HepG2 (cell line): ENCODE results near the gene ZNF74. TPM values are rescaled to one million over a fixed set of nuclear protein-coding genes. Genes with fewer than 3 reads are reported as not detected.

Experiments
- ELF4 ChIP-seq: sonication (generic); formaldehyde crosslinking; IDR thresholded peaks from 2 replicates; pipeline ENCODE4 v1.5.0; 2020; ENCODE audit warnings: missing genetic modification reagents, mild to moderate bottlenecking, moderate library complexity, borderline replicate concordance
- GTF2F1 ChIP-seq: fragments of 150-350 bp; IDR thresholded peaks from 2 replicates; pipeline ENCODE4 v1.6.1; 2014; ENCODE audit warnings: low read length
- IKZF4 ChIP-seq: sonication (generic); formaldehyde crosslinking; IDR thresholded peaks from 2 replicates; pipeline ENCODE4 v1.5.1; 2020; ENCODE audit warnings: borderline replicate concordance, mild to moderate bottlenecking, low read depth, missing genetic modification reagents; ENCODE audit errors: not compliant biosample characterization
- JUNB ChIP-seq: sonication (generic); formaldehyde crosslinking; IDR thresholded peaks from 2 replicates; pipeline ENCODE4 v1.8.0; 2022; ENCODE audit warnings: missing genetic modification reagents, mild to moderate bottlenecking, borderline replicate concordance
- SNAPC2 ChIP-seq: sonication (generic); formaldehyde crosslinking; IDR thresholded peaks from 2 replicates; pipeline ENCODE4 v1.8.1; 2022; ENCODE audit warnings: mild to moderate bottlenecking, missing genetic modification reagents
- ZNF256 ChIP-seq: sonication (generic); formaldehyde crosslinking; conservative IDR thresholded peaks from 2 replicates; pipeline ENCODE4 v1.4.0; 2020; ENCODE audit warnings: missing genetic modification reagents
- ZNF264 ChIP-seq: sonication (generic); formaldehyde crosslinking; IDR thresholded peaks from 2 replicates; pipeline ENCODE4 v1.4.0; 2020; ENCODE audit warnings: missing genetic modification reagents
- ZNF589 ChIP-seq: sonication (generic); formaldehyde crosslinking; conservative IDR thresholded peaks from 2 replicates; pipeline ENCODE4 v1.8.0; 2022; ENCODE audit warnings: mild to moderate bottlenecking, moderate library complexity, missing genetic modification reagents
- ZNF703 ChIP-seq: sonication (generic); formaldehyde crosslinking; IDR thresholded peaks from 2 replicates; pipeline ENCODE4 v1.5.1; 2020; ENCODE audit warnings: missing genetic modification reagents, mild to moderate bottlenecking, moderate library complexity, borderline replicate concordance
- ZNF782 ChIP-seq: sonication (generic); formaldehyde crosslinking; IDR thresholded peaks from 2 replicates; pipeline ENCODE4 v1.4.0; 2020; ENCODE audit warnings: missing genetic modification reagents, mild to moderate bottlenecking, borderline replicate concordance
- ZSCAN30 ChIP-seq: sonication (generic); formaldehyde crosslinking; IDR thresholded peaks from 2 replicates; pipeline ENCODE4 v1.5.0; 2020; ENCODE audit warnings: mild to moderate bottlenecking, missing genetic modification reagents
- polyA plus RNA-seq, 8 experiments: library from polyadenylated mRNA; depleted of rRNA in 3 of 8; stranded (reverse) in 7 of 8; unstranded in 1 of 8; fragments of >200 nt; fragmentation: Illumina TruSeq in 4 of 8; extraction: Trizol in 4 of 8; gene quantifications; 2 replicates each; pipeline versions ENCODE4 v1.2.1 to v1.2.3, GENCODE V29; 2011 to 2016; ENCODE audit warnings: low read depth in 4 of 8, missing spikeins in 1 of 8, mixed read lengths in 1 of 8; ENCODE audit not compliant: insufficient read depth in 1 of 8
- total RNA-seq, 5 experiments: library from RNA; depleted of rRNA; stranded (reverse); fragments of >200 nt; fragmentation: Illumina TruSeq; extraction: Trizol; gene quantifications; 2 replicates each; pipeline ENCODE4 v1.2.3, GENCODE V29; 2016; ENCODE audit warnings: low read depth in 1 of 5
- TF ChIP-seq, protein P1 (sequence below): IDR thresholded peaks from 2 replicates; pipeline ENCODE4 v1.6.1; 2016; ENCODE audit warnings: mild to moderate bottlenecking, missing biosample characterization, missing genetic modification reagents
- TF ChIP-seq, protein P2 (sequence below): sonication (generic); formaldehyde crosslinking; IDR thresholded peaks from 2 replicates; pipeline ENCODE4 v1.8.0; 2022; ENCODE audit warnings: mild to moderate bottlenecking, missing genetic modification reagents; ENCODE audit not compliant: insufficient replicate concordance
- TF ChIP-seq, protein P3 (sequence below): sonication (generic); formaldehyde crosslinking; IDR thresholded peaks from 2 replicates; pipeline ENCODE4 v1.5.0; 2020; ENCODE audit warnings: missing genetic modification reagents
- TF ChIP-seq, protein P4 (sequence below): sonication (generic); formaldehyde crosslinking; IDR thresholded peaks from 2 replicates; pipeline ENCODE4 v1.8.1; 2023; ENCODE audit warnings: missing genetic modification reagents, mild to moderate bottlenecking, borderline replicate concordance
- TF ChIP-seq, protein P5 (sequence below): sonication (generic); formaldehyde crosslinking; IDR thresholded peaks from 2 replicates; pipeline ENCODE4 v1.4.0; 2020; ENCODE audit warnings: missing genetic modification reagents
- TF ChIP-seq, protein P6 (sequence below): sonication (generic); formaldehyde crosslinking; IDR thresholded peaks from 2 replicates; pipeline ENCODE4 v1.8.1; 2023; ENCODE audit warnings: mild to moderate bottlenecking, inconsistent platforms, moderate library complexity, missing genetic modification reagents, borderline replicate concordance
- TF ChIP-seq, protein P7 (sequence below): sonication (generic); formaldehyde crosslinking; IDR thresholded peaks from 2 replicates; pipeline ENCODE4 v1.4.0; 2020; ENCODE audit warnings: missing genetic modification reagents; ENCODE audit errors: not compliant biosample characterization

ZNF74 gene
- total and polyA plus RNA-seq, 2 of the 13 experiments (the other 11 are each of a cell fraction or from before 2014, with no cell fraction given) = 6.3 to 9.1 TPM

DNA sequence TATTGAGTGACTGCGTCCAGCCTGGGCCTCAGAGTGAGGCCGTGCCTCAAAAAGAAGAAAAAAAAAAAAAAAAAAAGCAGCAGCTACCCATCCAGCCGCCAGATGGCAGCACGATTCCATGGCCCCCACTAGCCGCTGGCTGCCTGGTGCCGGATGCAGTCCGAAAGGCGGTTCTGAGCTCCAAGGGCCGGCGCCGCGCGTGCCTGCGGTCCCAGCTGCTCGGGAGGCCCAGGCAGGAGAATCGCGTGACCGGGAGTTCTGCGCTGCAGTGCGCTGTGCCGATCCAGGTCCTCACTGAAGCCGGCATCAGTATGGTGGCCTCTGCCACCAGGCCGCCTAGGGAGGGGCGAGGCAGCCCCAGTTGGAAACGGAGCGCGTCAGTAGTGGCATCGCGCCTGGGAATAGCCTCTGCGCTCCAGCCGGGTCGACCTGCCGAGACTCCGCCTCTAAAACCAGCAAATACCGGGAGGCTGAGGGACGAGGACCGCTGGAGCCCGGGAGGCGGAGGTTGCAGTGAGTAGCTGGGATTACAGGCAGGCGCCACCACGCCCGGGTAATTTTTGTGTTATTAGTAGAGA is 24.3 kb downstream of the ZNF74 start (continued):
- TF ChIP-seq ZNF782 (CRISPR knock-in tag) = no peak
- TF ChIP-seq, protein P1, sequence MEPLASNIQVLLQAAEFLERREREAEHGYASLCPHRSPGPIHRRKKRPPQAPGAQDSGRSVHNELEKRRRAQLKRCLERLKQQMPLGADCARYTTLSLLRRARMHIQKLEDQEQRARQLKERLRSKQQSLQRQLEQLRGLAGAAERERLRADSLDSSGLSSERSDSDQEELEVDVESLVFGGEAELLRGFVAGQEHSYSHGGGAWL = no peak
- no peak for TF ChIP-seq ZNF703
- TF ChIP-seq, protein P2, sequence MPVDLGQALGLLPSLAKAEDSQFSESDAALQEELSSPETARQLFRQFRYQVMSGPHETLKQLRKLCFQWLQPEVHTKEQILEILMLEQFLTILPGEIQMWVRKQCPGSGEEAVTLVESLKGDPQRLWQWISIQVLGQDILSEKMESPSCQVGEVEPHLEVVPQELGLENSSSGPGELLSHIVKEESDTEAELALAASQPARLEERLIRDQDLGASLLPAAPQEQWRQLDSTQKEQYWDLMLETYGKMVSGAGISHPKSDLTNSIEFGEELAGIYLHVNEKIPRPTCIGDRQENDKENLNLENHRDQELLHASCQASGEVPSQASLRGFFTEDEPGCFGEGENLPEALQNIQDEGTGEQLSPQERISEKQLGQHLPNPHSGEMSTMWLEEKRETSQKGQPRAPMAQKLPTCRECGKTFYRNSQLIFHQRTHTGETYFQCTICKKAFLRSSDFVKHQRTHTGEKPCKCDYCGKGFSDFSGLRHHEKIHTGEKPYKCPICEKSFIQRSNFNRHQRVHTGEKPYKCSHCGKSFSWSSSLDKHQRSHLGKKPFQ = peak; percentile 38
- TF ChIP-seq JUNB (CRISPR knock-in tag) = no peak
- TF ChIP-seq, protein P3, sequence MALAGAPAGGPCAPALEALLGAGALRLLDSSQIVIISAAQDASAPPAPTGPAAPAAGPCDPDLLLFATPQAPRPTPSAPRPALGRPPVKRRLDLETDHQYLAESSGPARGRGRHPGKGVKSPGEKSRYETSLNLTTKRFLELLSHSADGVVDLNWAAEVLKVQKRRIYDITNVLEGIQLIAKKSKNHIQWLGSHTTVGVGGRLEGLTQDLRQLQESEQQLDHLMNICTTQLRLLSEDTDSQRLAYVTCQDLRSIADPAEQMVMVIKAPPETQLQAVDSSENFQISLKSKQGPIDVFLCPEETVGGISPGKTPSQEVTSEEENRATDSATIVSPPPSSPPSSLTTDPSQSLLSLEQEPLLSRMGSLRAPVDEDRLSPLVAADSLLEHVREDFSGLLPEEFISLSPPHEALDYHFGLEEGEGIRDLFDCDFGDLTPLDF = no peak
- no peak for TF ChIP-seq GTF2F1
- TF ChIP-seq, protein P4, sequence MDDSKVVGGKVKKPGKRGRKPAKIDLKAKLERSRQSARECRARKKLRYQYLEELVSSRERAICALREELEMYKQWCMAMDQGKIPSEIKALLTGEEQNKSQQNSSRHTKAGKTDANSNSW (CRISPR knock-in tag) = peak; percentile 66; the same call in 1 of the 2 replicates
- no peak for TF ChIP-seq ELF4 (CRISPR knock-in tag)
- no peak for TF ChIP-seq ZNF256 (CRISPR knock-in tag)
- no peak for TF ChIP-seq ZNF264
- TF ChIP-seq ZSCAN30 = no peak
- TF ChIP-seq SNAPC2 (CRISPR knock-in tag) = no peak
- TF ChIP-seq, protein P5, sequence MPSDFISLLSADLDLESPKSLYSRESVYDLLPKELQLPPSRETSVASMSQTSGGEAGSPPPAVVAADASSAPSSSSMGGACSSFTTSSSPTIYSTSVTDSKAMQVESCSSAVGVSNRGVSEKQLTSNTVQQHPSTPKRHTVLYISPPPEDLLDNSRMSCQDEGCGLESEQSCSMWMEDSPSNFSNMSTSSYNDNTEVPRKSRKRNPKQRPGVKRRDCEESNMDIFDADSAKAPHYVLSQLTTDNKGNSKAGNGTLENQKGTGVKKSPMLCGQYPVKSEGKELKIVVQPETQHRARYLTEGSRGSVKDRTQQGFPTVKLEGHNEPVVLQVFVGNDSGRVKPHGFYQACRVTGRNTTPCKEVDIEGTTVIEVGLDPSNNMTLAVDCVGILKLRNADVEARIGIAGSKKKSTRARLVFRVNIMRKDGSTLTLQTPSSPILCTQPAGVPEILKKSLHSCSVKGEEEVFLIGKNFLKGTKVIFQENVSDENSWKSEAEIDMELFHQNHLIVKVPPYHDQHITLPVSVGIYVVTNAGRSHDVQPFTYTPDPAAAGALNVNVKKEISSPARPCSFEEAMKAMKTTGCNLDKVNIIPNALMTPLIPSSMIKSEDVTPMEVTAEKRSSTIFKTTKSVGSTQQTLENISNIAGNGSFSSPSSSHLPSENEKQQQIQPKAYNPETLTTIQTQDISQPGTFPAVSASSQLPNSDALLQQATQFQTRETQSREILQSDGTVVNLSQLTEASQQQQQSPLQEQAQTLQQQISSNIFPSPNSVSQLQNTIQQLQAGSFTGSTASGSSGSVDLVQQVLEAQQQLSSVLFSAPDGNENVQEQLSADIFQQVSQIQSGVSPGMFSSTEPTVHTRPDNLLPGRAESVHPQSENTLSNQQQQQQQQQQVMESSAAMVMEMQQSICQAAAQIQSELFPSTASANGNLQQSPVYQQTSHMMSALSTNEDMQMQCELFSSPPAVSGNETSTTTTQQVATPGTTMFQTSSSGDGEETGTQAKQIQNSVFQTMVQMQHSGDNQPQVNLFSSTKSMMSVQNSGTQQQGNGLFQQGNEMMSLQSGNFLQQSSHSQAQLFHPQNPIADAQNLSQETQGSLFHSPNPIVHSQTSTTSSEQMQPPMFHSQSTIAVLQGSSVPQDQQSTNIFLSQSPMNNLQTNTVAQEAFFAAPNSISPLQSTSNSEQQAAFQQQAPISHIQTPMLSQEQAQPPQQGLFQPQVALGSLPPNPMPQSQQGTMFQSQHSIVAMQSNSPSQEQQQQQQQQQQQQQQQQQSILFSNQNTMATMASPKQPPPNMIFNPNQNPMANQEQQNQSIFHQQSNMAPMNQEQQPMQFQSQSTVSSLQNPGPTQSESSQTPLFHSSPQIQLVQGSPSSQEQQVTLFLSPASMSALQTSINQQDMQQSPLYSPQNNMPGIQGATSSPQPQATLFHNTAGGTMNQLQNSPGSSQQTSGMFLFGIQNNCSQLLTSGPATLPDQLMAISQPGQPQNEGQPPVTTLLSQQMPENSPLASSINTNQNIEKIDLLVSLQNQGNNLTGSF (CRISPR knock-in tag) = 0 out of 2 replicates have a peak, but pooled peaks have one; percentile 46
- TF ChIP-seq, protein P6, sequence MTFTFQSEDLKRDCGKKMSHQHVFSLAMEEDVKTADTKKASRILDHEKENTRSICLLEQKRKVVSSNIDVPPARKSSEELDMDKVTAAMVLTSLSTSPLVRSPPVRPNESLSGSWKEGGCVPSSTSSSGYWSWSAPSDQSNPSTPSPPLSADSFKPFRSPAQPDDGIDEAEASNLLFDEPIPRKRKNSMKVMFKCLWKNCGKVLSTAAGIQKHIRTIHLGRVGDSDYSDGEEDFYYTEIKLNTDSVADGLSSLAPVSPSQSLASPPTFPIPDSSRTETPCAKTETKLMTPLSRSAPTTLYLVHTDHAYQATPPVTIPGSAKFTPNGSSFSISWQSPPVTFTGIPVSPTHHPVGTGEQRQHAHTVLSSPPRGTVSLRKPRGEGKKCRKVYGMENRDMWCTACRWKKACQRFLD (CRISPR knock-in tag) = no peak
- TF ChIP-seq ZNF589 = no peak
- TF ChIP-seq, protein P7, sequence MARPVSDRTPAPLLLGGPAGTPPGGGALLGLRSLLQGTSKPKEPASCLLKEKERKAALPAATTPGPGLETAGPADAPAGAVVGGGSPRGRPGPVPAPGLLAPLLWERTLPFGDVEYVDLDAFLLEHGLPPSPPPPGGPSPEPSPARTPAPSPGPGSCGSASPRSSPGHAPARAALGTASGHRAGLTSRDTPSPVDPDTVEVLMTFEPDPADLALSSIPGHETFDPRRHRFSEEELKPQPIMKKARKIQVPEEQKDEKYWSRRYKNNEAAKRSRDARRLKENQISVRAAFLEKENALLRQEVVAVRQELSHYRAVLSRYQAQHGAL (CRISPR knock-in tag) = no peak
- TF ChIP-seq IKZF4 (CRISPR knock-in tag) = no peak
